Fibroblast of pulmonary artery (primary cell): ENCODE data around the gene BCL7C.

Experiments
- DNase-seq: peaks from one replicate; pipeline ENCODE4 v3.0.0-alpha.2; 2010; ENCODE audit warnings: low read depth
- H3K4me3 ChIP-seq: replicated peaks from 2 replicates; pipeline ENCODE4 v1.5.1; 2011; ENCODE audit warnings: low read depth, mild to moderate bottlenecking, control low read depth, low read length, moderate library complexity
- CTCF ChIP-seq: IDR thresholded peaks from 2 replicates; pipeline ENCODE4 v1.5.1; 2011; ENCODE audit warnings: mild to moderate bottlenecking, control low read depth, low read length, inconsistent platforms; ENCODE audit errors: missing control alignments

BCL7C gene

GRCh38 chr16:30931068-30931650 is 37.3 kb upstream of the BCL7C start:
- TF ChIP-seq CTCF, result no peak
- H3K4me3 ChIP-seq, result no peak overlapping the region
- DNase-seq, result no peak

- no peak for TF ChIP-seq CTCF
- H3K4me3 ChIP-seq, result no peak overlapping the region
- no peak for DNase-seq
These were observed 36.3 kb upstream of the BCL7C start for GRCh38 chr16:30930160-30930571.

- no peak for DNase-seq
- no peak for TF ChIP-seq CTCF
- H3K4me3 ChIP-seq, result no peak overlapping the region
These were observed 35.3 kb upstream of the BCL7C start for GRCh38 chr16:30929167-30929566.

GRCh38 chr16:30928390-30928789 is 34.5 kb upstream of the BCL7C start:
- H3K4me3 ChIP-seq, result no peak overlapping the region
- DNase-seq, result no peak
- no peak for TF ChIP-seq CTCF

GRCh38 chr16:30927789-30928378 is 34.0 kb upstream of the BCL7C start:
- no peak for TF ChIP-seq CTCF
- H3K4me3 ChIP-seq, result no peak overlapping the region
- peak; percentile 42 for DNase-seq

- no peak overlapping the region for H3K4me3 ChIP-seq
- DNase-seq, result no peak
- no peak for TF ChIP-seq CTCF
These were observed 33.3 kb upstream of the BCL7C start for GRCh38 chr16:30926937-30927788.
